ENCODE data around the gene PRKAR1B. TPM values are rescaled to one million over a fixed set of nuclear protein-coding genes. Genes with fewer than 3 reads are reported as not detected.

PRKAR1B gene
- total RNA-seq, 1 experiment from 2014 or later: 9.6 TPM

GRCh38 chr7:569071-569855 is 157.8 kb downstream of the PRKAR1B start:
- H3K36me3 ChIP-seq (ENCODE audit: insufficient read depth, low read length): no peaks in the 10 kb centered on the region
- H3K27me3 ChIP-seq (ENCODE audit: low read length): no peaks in the 10 kb centered on the region
- H3K27ac ChIP-seq (ENCODE audit: low read length): no peak overlapping the region
- H3K9me3 ChIP-seq (ENCODE audit: low read length): peaks cover 5% of the 10 kb centered on the region; the same call in 1 of the 2 replicates
- H2AFZ ChIP-seq (ENCODE audit: low read length): no peak overlapping the region
- H3K9ac ChIP-seq (ENCODE audit: low read length): no peak overlapping the region
- no peaks in the 10 kb centered on the region for H3K4me1 ChIP-seq (ENCODE audit: low read length)
- H3K4me2 ChIP-seq (ENCODE audit: low read depth, low read length, poor library complexity, severe bottlenecking): no peak overlapping the region
- no peaks in the 10 kb centered on the region for H3K79me2 ChIP-seq (ENCODE audit: low read length)
- no peaks in the 10 kb centered on the region for H4K20me1 ChIP-seq (ENCODE audit: insufficient read depth, low read depth, low read length)
- H3K4me3 ChIP-seq (ENCODE audit: low read length): no peak overlapping the region
- no peaks in the 10 kb centered on the region for H3K9me2 ChIP-seq (replicated peaks; ENCODE audit: insufficient read depth, low read length)
- no peak for DNase-seq

GRCh38 chr7:568031-568951 is 158.8 kb downstream of the PRKAR1B start:
- no peak overlapping the region for H3K4me2 ChIP-seq (ENCODE audit: low read depth, low read length, poor library complexity, severe bottlenecking)
- no peaks in the 10 kb centered on the region for H4K20me1 ChIP-seq (ENCODE audit: insufficient read depth, low read depth, low read length)
- H3K9me3 ChIP-seq (ENCODE audit: low read length): peaks cover 5% of the 10 kb centered on the region; the same call in 1 of the 2 replicates
- no peaks in the 10 kb centered on the region for H3K9me2 ChIP-seq (replicated peaks; ENCODE audit: insufficient read depth, low read length)
- no peaks in the 10 kb centered on the region for H3K79me2 ChIP-seq (ENCODE audit: low read length)
- H3K4me3 ChIP-seq (ENCODE audit: low read length): no peak overlapping the region
- H3K27ac ChIP-seq (ENCODE audit: low read length): no peak overlapping the region
- no peak overlapping the region for H3K9ac ChIP-seq (ENCODE audit: low read length)
- no peaks in the 10 kb centered on the region for H3K27me3 ChIP-seq (ENCODE audit: low read length)
- H3K4me1 ChIP-seq (ENCODE audit: low read length): no peaks in the 10 kb centered on the region
- H2AFZ ChIP-seq (ENCODE audit: low read length): no peak overlapping the region
- H3K36me3 ChIP-seq (ENCODE audit: insufficient read depth, low read length): no peaks in the 10 kb centered on the region
- DNase-seq: no peak

- H3K4me1 ChIP-seq (ENCODE audit: low read length): no peaks in the 10 kb centered on the region
- no peak overlapping the region for H3K4me2 ChIP-seq (ENCODE audit: low read depth, low read length, poor library complexity, severe bottlenecking)
- peaks cover 5% of the 10 kb centered on the region; the same call in 1 of the 2 replicates for H3K9me3 ChIP-seq (ENCODE audit: low read length)
- H3K9ac ChIP-seq (ENCODE audit: low read length): no peak overlapping the region
- no peaks in the 10 kb centered on the region for H3K27me3 ChIP-seq (ENCODE audit: low read length)
- no peaks in the 10 kb centered on the region for H3K36me3 ChIP-seq (ENCODE audit: insufficient read depth, low read length)
- H3K4me3 ChIP-seq (ENCODE audit: low read length): no peak overlapping the region
- no peak overlapping the region for H2AFZ ChIP-seq (ENCODE audit: low read length)
- no peaks in the 10 kb centered on the region for H3K9me2 ChIP-seq (replicated peaks; ENCODE audit: insufficient read depth, low read length)
- no peaks in the 10 kb centered on the region for H3K79me2 ChIP-seq (ENCODE audit: low read length)
- no peaks in the 10 kb centered on the region for H4K20me1 ChIP-seq (ENCODE audit: insufficient read depth, low read depth, low read length)
- no peak for DNase-seq
- no peak overlapping the region for H3K27ac ChIP-seq (ENCODE audit: low read length)
Observed at GRCh38 chr7:567305-567883, 159.7 kb downstream of the PRKAR1B start.

- no peaks in the 10 kb centered on the region for H3K9me2 ChIP-seq (replicated peaks; ENCODE audit: insufficient read depth, low read length)
- H3K9me3 ChIP-seq (ENCODE audit: low read length): peaks cover 5% of the 10 kb centered on the region; the same call in 1 of the 2 replicates
- H3K4me1 ChIP-seq (ENCODE audit: low read length): no peaks in the 10 kb centered on the region
- no peak overlapping the region for H3K4me3 ChIP-seq (ENCODE audit: low read length)
- H4K20me1 ChIP-seq (ENCODE audit: insufficient read depth, low read depth, low read length): no peaks in the 10 kb centered on the region
- no peak for DNase-seq
- H3K36me3 ChIP-seq (ENCODE audit: insufficient read depth, low read length): no peaks in the 10 kb centered on the region
- no peak overlapping the region for H3K9ac ChIP-seq (ENCODE audit: low read length)
- H2AFZ ChIP-seq (ENCODE audit: low read length): no peak overlapping the region
- no peaks in the 10 kb centered on the region for H3K79me2 ChIP-seq (ENCODE audit: low read length)
- no peak overlapping the region for H3K4me2 ChIP-seq (ENCODE audit: low read depth, low read length, poor library complexity, severe bottlenecking)
- H3K27ac ChIP-seq (ENCODE audit: low read length): no peak overlapping the region
- no peaks in the 10 kb centered on the region for H3K27me3 ChIP-seq (ENCODE audit: low read length)
Observed at GRCh38 chr7:566100-566499, 161.0 kb downstream of the PRKAR1B start.

GRCh38 chr7:564176-564865 is 162.8 kb downstream of the PRKAR1B start:
- no peaks in the 10 kb centered on the region for H3K79me2 ChIP-seq (ENCODE audit: low read length)
- H2AFZ ChIP-seq (ENCODE audit: low read length): no peak overlapping the region
- no peak overlapping the region for H3K27ac ChIP-seq (ENCODE audit: low read length)
- no peak overlapping the region for H3K4me3 ChIP-seq (ENCODE audit: low read length)
- no peaks in the 10 kb centered on the region for H3K36me3 ChIP-seq (ENCODE audit: insufficient read depth, low read length)
- peaks cover 5% of the 10 kb centered on the region; the same call in 1 of the 2 replicates for H3K9me3 ChIP-seq (ENCODE audit: low read length)
- no peak overlapping the region for H3K9ac ChIP-seq (ENCODE audit: low read length)
- no peaks in the 10 kb centered on the region for H4K20me1 ChIP-seq (ENCODE audit: insufficient read depth, low read depth, low read length)
- no peak overlapping the region for H3K4me2 ChIP-seq (ENCODE audit: low read depth, low read length, poor library complexity, severe bottlenecking)
- no peaks in the 10 kb centered on the region for H3K9me2 ChIP-seq (replicated peaks; ENCODE audit: insufficient read depth, low read length)
- no peaks in the 10 kb centered on the region for H3K27me3 ChIP-seq (ENCODE audit: low read length)
- DNase-seq: no peak
- no peaks in the 10 kb centered on the region for H3K4me1 ChIP-seq (ENCODE audit: low read length)

GRCh38 chr7:563629-564170 is 163.4 kb downstream of the PRKAR1B start:
- H3K36me3 ChIP-seq (ENCODE audit: insufficient read depth, low read length): no peaks in the 10 kb centered on the region
- H3K9me3 ChIP-seq (ENCODE audit: low read length): peaks cover 5% of the 10 kb centered on the region; the same call in 1 of the 2 replicates
- H2AFZ ChIP-seq (ENCODE audit: low read length): no peak overlapping the region
- H3K4me3 ChIP-seq (ENCODE audit: low read length): no peak overlapping the region
- H3K9ac ChIP-seq (ENCODE audit: low read length): no peak overlapping the region
- H3K4me1 ChIP-seq (ENCODE audit: low read length): no peaks in the 10 kb centered on the region
- H3K4me2 ChIP-seq (ENCODE audit: low read depth, low read length, poor library complexity, severe bottlenecking): no peak overlapping the region
- H3K27ac ChIP-seq (ENCODE audit: low read length): no peak overlapping the region
- no peak for DNase-seq
- H3K79me2 ChIP-seq (ENCODE audit: low read length): no peaks in the 10 kb centered on the region
- no peaks in the 10 kb centered on the region for H3K27me3 ChIP-seq (ENCODE audit: low read length)
- no peaks in the 10 kb centered on the region for H4K20me1 ChIP-seq (ENCODE audit: insufficient read depth, low read depth, low read length)
- no peaks in the 10 kb centered on the region for H3K9me2 ChIP-seq (replicated peaks; ENCODE audit: insufficient read depth, low read length)

- Histone ChIP-seq H4K20me1 (ENCODE audit: insufficient read depth, low read depth, low read length) (no peaks in the 10 kb centered on the region), H3K79me2 (ENCODE audit: low read length) (no peaks in the 10 kb centered on the region), H2AFZ (ENCODE audit: low read length) (no peak overlapping the region), H3K9ac (ENCODE audit: low read length) (no peak overlapping the region), H3K4me3 (ENCODE audit: low read length) (no peak overlapping the region), H3K9me3 (ENCODE audit: low read length) (peaks cover 5% of the 10 kb centered on the region; the same call in 1 of the 2 replicates), H3K9me2 (replicated peaks; ENCODE audit: insufficient read depth, low read length) (no peaks in the 10 kb centered on the region), H3K4me2 (ENCODE audit: low read depth, low read length, poor library complexity, severe bottlenecking) (no peak overlapping the region), H3K27ac (ENCODE audit: low read length) (no peak overlapping the region), H3K36me3 (ENCODE audit: insufficient read depth, low read length) (no peaks in the 10 kb centered on the region), H3K4me1 (ENCODE audit: low read length) (no peaks in the 10 kb centered on the region), H3K27me3 (ENCODE audit: low read length) (no peaks in the 10 kb centered on the region)
- no peak for DNase-seq
Observed at GRCh38 chr7:562789-563628, 164.1 kb downstream of the PRKAR1B start.

Data from Karpas-422 (cell line).